Measurements from ENCODE around the gene KATNAL1. TPM values are rescaled to one million over a fixed set of nuclear protein-coding genes. Genes with fewer than 3 reads are reported as not detected.

The KATNAL1 gene
- total and polyA plus RNA-seq, 2 of the 4 experiments (the other 2 are of a cell fraction), result 6.9 to 16.8 TPM

DNA sequence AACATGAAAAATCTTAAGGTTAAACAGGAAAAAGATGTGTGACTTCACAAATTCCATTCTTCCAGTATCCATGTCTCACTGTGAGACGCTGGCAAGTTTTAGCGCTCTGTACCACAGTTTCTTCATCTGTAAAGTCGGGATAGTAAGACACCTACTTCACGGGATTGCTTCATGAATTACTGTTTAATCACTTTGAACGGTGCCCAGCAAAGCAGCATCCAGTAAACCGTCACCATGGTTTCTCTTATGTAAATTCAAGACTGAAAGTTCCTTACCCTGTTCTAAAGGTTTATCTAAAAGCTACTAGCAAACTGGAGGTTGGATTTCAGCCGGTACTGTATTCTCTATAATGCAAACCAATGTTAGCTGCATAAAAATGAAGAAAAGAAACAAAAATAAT, 53.5 kb downstream of the KATNAL1 start:
- H4K8ac ChIP-seq (ENCODE audit: low read depth in 2 of 2, low read length in 2 of 2), result no peak overlapping the region
- no peaks in the 10 kb centered on the region for H3K27me3 ChIP-seq (ENCODE audit: control insufficient read depth, insufficient read depth, low read length)
- H4K20me1 ChIP-seq (ENCODE audit: insufficient read depth, low read length), result peaks cover 5% of the 10 kb centered on the region; the same call in 1 of the 2 replicates
- H2AK5ac ChIP-seq (ENCODE audit: low read depth, low read length), result no peak overlapping the region
- H3K4me2 ChIP-seq (ENCODE audit: low read depth, low read length), result no peak overlapping the region
- H3K18ac ChIP-seq (ENCODE audit: low read depth, low read length), result no peak overlapping the region
- TF ChIP-seq SMC3 (IDR thresholded peaks at IDR 0.05; ENCODE audit: low read depth, low read length), result no peak
- no peak for TF ChIP-seq FOS (IDR thresholded peaks at IDR 0.05; ENCODE audit: low read depth, low read length)
- no peak for TF ChIP-seq NFE2L2 (IDR thresholded peaks at IDR 0.05; ENCODE audit: low read depth, low read length)
- no peak for TF ChIP-seq RFX5 (IDR thresholded peaks at IDR 0.05; ENCODE audit: low read depth, low read length)
- TF ChIP-seq BHLHE40 (IDR thresholded peaks at IDR 0.05; ENCODE audit: low read depth, low read length), result no peak
- no peak for TF ChIP-seq RAD21 (IDR thresholded peaks at IDR 0.05; ENCODE audit: low read length)
- TF ChIP-seq, protein P1, sequence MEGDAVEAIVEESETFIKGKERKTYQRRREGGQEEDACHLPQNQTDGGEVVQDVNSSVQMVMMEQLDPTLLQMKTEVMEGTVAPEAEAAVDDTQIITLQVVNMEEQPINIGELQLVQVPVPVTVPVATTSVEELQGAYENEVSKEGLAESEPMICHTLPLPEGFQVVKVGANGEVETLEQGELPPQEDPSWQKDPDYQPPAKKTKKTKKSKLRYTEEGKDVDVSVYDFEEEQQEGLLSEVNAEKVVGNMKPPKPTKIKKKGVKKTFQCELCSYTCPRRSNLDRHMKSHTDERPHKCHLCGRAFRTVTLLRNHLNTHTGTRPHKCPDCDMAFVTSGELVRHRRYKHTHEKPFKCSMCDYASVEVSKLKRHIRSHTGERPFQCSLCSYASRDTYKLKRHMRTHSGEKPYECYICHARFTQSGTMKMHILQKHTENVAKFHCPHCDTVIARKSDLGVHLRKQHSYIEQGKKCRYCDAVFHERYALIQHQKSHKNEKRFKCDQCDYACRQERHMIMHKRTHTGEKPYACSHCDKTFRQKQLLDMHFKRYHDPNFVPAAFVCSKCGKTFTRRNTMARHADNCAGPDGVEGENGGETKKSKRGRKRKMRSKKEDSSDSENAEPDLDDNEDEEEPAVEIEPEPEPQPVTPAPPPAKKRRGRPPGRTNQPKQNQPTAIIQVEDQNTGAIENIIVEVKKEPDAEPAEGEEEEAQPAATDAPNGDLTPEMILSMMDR (conservative IDR thresholded peaks at IDR 0.05; ENCODE audit: low read depth, low read length), result no peak
- no peak for TF ChIP-seq MXI1 (IDR thresholded peaks at IDR 0.05; ENCODE audit: borderline replicate concordance, low read depth, low read length)
- TF ChIP-seq, protein P2, sequence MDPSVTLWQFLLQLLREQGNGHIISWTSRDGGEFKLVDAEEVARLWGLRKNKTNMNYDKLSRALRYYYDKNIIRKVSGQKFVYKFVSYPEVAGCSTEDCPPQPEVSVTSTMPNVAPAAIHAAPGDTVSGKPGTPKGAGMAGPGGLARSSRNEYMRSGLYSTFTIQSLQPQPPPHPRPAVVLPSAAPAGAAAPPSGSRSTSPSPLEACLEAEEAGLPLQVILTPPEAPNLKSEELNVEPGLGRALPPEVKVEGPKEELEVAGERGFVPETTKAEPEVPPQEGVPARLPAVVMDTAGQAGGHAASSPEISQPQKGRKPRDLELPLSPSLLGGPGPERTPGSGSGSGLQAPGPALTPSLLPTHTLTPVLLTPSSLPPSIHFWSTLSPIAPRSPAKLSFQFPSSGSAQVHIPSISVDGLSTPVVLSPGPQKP (IDR thresholded peaks at IDR 0.05; ENCODE audit: borderline replicate concordance, low read depth, low read length), result no peak
- no peak for TF ChIP-seq MAZ (IDR thresholded peaks at IDR 0.05; ENCODE audit: borderline replicate concordance, low read depth, low read length)
- no peak for TF ChIP-seq CEBPB (IDR thresholded peaks at IDR 0.05; ENCODE audit: low read depth, low read length)
- no peak for TF ChIP-seq CHD1 (IDR thresholded peaks at IDR 0.05; ENCODE audit: low read depth, low read length)
- TF ChIP-seq, protein P3, sequence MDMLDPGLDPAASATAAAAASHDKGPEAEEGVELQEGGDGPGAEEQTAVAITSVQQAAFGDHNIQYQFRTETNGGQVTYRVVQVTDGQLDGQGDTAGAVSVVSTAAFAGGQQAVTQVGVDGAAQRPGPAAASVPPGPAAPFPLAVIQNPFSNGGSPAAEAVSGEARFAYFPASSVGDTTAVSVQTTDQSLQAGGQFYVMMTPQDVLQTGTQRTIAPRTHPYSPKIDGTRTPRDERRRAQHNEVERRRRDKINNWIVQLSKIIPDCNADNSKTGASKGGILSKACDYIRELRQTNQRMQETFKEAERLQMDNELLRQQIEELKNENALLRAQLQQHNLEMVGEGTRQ (IDR thresholded peaks at IDR 0.05; ENCODE audit: low read depth, low read length), result no peak
- no peak for TF ChIP-seq POLR2A (IDR thresholded peaks at IDR 0.05; ENCODE audit: low read depth, low read length)
- no peak for TF ChIP-seq RCOR1 (IDR thresholded peaks at IDR 0.05; ENCODE audit: insufficient replicate concordance, low read length)
- DNase-seq (no peak), ATAC-seq (ENCODE audit: low read depth) (no peak)
- intact Hi-C loops (cut with micrococcal nuclease), result loop anchor here (10.0 kb wide), 1 partner anchor 361 kb away; the partner anchor contains the start of gene USPL1
- POLR2A ChIA-PET (ENCODE audit: unreplicated experiment), result no interaction called here
- H3K27ac ChIP-seq (ENCODE audit: insufficient read depth, low read length), result no peak overlapping the region
- no TSS peak for BruUV-seq (replicated peaks)
- H3K36me3 ChIP-seq (ENCODE audit: control insufficient read depth, insufficient read depth, low read length), result 0 out of 2 replicates have a peak, but pooled peaks cover 2% of the 10 kb centered on the region
- H3K9me1 ChIP-seq (ENCODE audit: insufficient read depth, low read length), result peaks cover 5% of the 10 kb centered on the region
- peaks cover 8% of the 10 kb centered on the region for H3K4me1 ChIP-seq (ENCODE audit: control insufficient read depth, insufficient read depth, low read length)
- no peak overlapping the region for H3K4me3 ChIP-seq (ENCODE audit: insufficient read depth, low read depth, low read length)
- no peak overlapping the region for H4K5ac ChIP-seq (ENCODE audit: low read depth, low read length)
- H3K9me3 ChIP-seq (ENCODE audit: control insufficient read depth, insufficient read depth, low read length), result peaks cover 3% of the 10 kb centered on the region
- H4K91ac ChIP-seq (ENCODE audit: insufficient read depth, low read depth, low read length), result no peak overlapping the region
- no peak overlapping the region for H2BK120ac ChIP-seq (ENCODE audit: low read depth, low read length)
- peaks cover 13 to 26% of the 10 kb centered on the region in 2 experiments for H3K79me1 ChIP-seq (ENCODE audit: low read depth in 1 of 2, low read length in 2 of 2)
- H2BK20ac ChIP-seq (ENCODE audit: low read depth, low read length), result no peak overlapping the region
- H3K9ac ChIP-seq (ENCODE audit: low read depth, low read length), result no peak overlapping the region
- no peak overlapping the region for H2AFZ ChIP-seq (replicated peaks; ENCODE audit: low read length, poor library complexity)
- no peak overlapping the region for H3K56ac ChIP-seq (ENCODE audit: extremely low read depth, insufficient read depth, low read length)
- CTCF ChIA-PET, result interaction anchor here (0.7 kb wide), 1 partner anchor 741 kb away, joined by 5 read pairs; no protein-coding TSS in a partner anchor
- H3K14ac ChIP-seq (replicated peaks; ENCODE audit: low read depth, low read length), result no peak overlapping the region
- WGBS, 2 experiments (ENCODE audit: extremely low coverage in 2 of 2, insufficient read length in 1 of 2), result 90% methylated on average over 4 of the region's 7 CpGs; no CpG with 5 or more reads in 1 of the 2 experiments
- dilution Hi-C loops (cut with HindIII; ENCODE audit: low sequenced_read_pairs, unreplicated experiment), result no loop called here
- H2BK5ac ChIP-seq (ENCODE audit: low read depth, low read length, poor library complexity, severe bottlenecking), result no peak overlapping the region
- no peak overlapping the region for H2AK9ac ChIP-seq (replicated peaks; ENCODE audit: low read depth, low read length, poor library complexity)
- no peak overlapping the region for H3K4ac ChIP-seq (ENCODE audit: low read depth, low read length)
- no peak overlapping the region for H2BK15ac ChIP-seq (ENCODE audit: low read depth, low read length)
- in situ Hi-C loops (cut with MboI; ENCODE audit: low sequenced_read_pairs), result no loop called here
- no peak overlapping the region for H3K23ac ChIP-seq (ENCODE audit: low read depth, low read length)

Measured in IMR-90 (cell line).